Astrocyte (in vitro differentiated cells and primary cell): ENCODE measurements around the gene KMT2C. TPM values are rescaled to one million over a fixed set of nuclear protein-coding genes. Genes with fewer than 3 reads are reported as not detected.

Source experiments
- DNase-seq: peaks from one replicate; pipeline ENCODE4 v3.0.0-alpha.2; 2010; ENCODE audit warnings: low read depth
- FAIRE-seq: peaks from 2 replicates; lab custom pipeline; 2011; peaks lifted over from hg19 to GRCh38; lab: Jason Lieb, UNC
- H2AFZ ChIP-seq: 2 replicates; pipeline ENCODE4 v1.6.0; 2012; ENCODE audit warnings: low read depth, low read length, inconsistent platforms
- H3K27ac ChIP-seq: 2 replicates; pipeline ENCODE4 v1.5.1; 2011; ENCODE audit warnings: low read depth, low read length, inconsistent platforms
- H3K27me3 ChIP-seq: 2 replicates; pipeline ENCODE4 v1.6.0; 2011; ENCODE audit warnings: low read length, inconsistent platforms; ENCODE audit not compliant: insufficient read depth
- H3K36me3 ChIP-seq: 2 replicates; pipeline ENCODE4 v1.5.1; 2011; ENCODE audit warnings: low read length, inconsistent platforms; ENCODE audit not compliant: insufficient read depth
- H3K4me1 ChIP-seq: 2 replicates; pipeline ENCODE4 v1.5.1; 2011; ENCODE audit warnings: low read length, inconsistent platforms; ENCODE audit not compliant: insufficient read depth
- H3K4me2 ChIP-seq: 2 replicates; pipeline ENCODE4 v1.6.0; 2012; ENCODE audit warnings: low read length, inconsistent platforms
- H3K4me3 ChIP-seq: 2 replicates; pipeline ENCODE4 v1.5.1; 2011; ENCODE audit warnings: low read depth, mild to moderate bottlenecking, low read length, inconsistent platforms; ENCODE audit not compliant: insufficient read depth
- H3K79me2 ChIP-seq: 2 replicates; pipeline ENCODE4 v1.6.0; 2012; ENCODE audit warnings: mild to moderate bottlenecking, low read length, inconsistent platforms; ENCODE audit not compliant: insufficient read depth
- H3K9ac ChIP-seq: 2 replicates; pipeline ENCODE4 v1.6.0; 2012; ENCODE audit warnings: mild to moderate bottlenecking, low read length, inconsistent platforms
- H3K9me3 ChIP-seq: 2 replicates; pipeline ENCODE4 v1.5.1; 2012; ENCODE audit warnings: low read depth, mild to moderate bottlenecking, low read length, inconsistent platforms; ENCODE audit not compliant: insufficient read depth
- H4K20me1 ChIP-seq: 2 replicates; pipeline ENCODE4 v1.6.0; 2012; ENCODE audit warnings: low read length, inconsistent platforms; ENCODE audit not compliant: insufficient read depth
- H3K27ac Mint-ChIP-seq: one replicate; pipeline ENCODE4 v1.8.0; 2021; ENCODE audit warnings: mild to moderate bottlenecking, mixed read lengths; ENCODE audit not compliant: unreplicated experiment
- H3K27me3 Mint-ChIP-seq: one replicate; pipeline ENCODE4 v1.8.0; 2021; ENCODE audit warnings: low read depth, mixed read lengths; ENCODE audit not compliant: unreplicated experiment
- H3K36me3 Mint-ChIP-seq: one replicate; pipeline ENCODE4 v1.8.0; 2021; ENCODE audit warnings: low read depth, mixed read lengths; ENCODE audit not compliant: unreplicated experiment
- H3K4me1 Mint-ChIP-seq: one replicate; pipeline ENCODE4 v1.8.0; 2021; ENCODE audit warnings: low read depth, mixed read lengths; ENCODE audit not compliant: unreplicated experiment
- H3K4me3 Mint-ChIP-seq: one replicate; pipeline ENCODE4 v1.8.0; 2021; ENCODE audit warnings: mild to moderate bottlenecking, moderate library complexity, mixed read lengths; ENCODE audit not compliant: unreplicated experiment
- H3K9me3 Mint-ChIP-seq: one replicate; pipeline ENCODE4 v1.8.0; 2021; ENCODE audit warnings: mild to moderate bottlenecking, mixed read lengths; ENCODE audit not compliant: unreplicated experiment
- CTCF ChIP-seq: IDR thresholded peaks from 2 replicates; pipeline ENCODE4 v1.5.1; 2011; ENCODE audit warnings: low read depth, mild to moderate bottlenecking, inconsistent platforms, low read length, moderate library complexity; ENCODE audit not compliant: insufficient read depth
- EZH2 ChIP-seq: IDR thresholded peaks from 2 replicates; pipeline ENCODE4 v1.6.1; 2012; ENCODE audit warnings: mild to moderate bottlenecking, low read length, inconsistent platforms; ENCODE audit not compliant: insufficient read depth
- total RNA-seq: library from RNA; stranded (reverse); gene quantifications from 2 replicates; pipeline ENCODE4 v1.2.1, GENCODE V29; 2021

Gene KMT2C
- total RNA-seq, 1 donor from 2014 or later = 59.0 TPM

GRCh38 chr7:152130658-152131590 lies 304.9 kb downstream of the KMT2C start:
- peaks cover 1% of the 10 kb centered on the region for H3K4me1 Mint-ChIP-seq
- no peaks in the 10 kb centered on the region for H3K79me2 ChIP-seq
- no peak overlapping the region for H3K4me2 ChIP-seq
- H3K27me3 ChIP-seq = no peaks in the 10 kb centered on the region
- no peak overlapping the region for H3K27ac ChIP-seq
- no peaks in the 10 kb centered on the region for H3K27me3 Mint-ChIP-seq
- H3K27ac Mint-ChIP-seq = no peak overlapping the region
- H4K20me1 ChIP-seq = no peaks in the 10 kb centered on the region
- H3K9me3 ChIP-seq = peaks cover 11% of the 10 kb centered on the region
- H3K4me3 Mint-ChIP-seq = no peak overlapping the region
- peaks cover 34% of the 10 kb centered on the region for H3K36me3 Mint-ChIP-seq
- no peak overlapping the region for H3K9ac ChIP-seq
- TF ChIP-seq CTCF (no peak), EZH2 (no peak)
- H3K9me3 Mint-ChIP-seq = peaks cover 8% of the 10 kb centered on the region
- DNase-seq (no peak), FAIRE-seq (no peak)
- peaks cover 2% of the 10 kb centered on the region for H3K4me1 ChIP-seq
- H3K36me3 ChIP-seq = peaks cover 24% of the 10 kb centered on the region
- H2AFZ ChIP-seq = no peak overlapping the region
- no peak overlapping the region for H3K4me3 ChIP-seq

- Histone ChIP-seq H3K9ac (no peak overlapping the region), H3K36me3 (peaks cover 31% of the 10 kb centered on the region), H3K9me3 (peaks cover 11% of the 10 kb centered on the region), H4K20me1 (no peaks in the 10 kb centered on the region), H3K79me2 (no peaks in the 10 kb centered on the region), H2AFZ (no peak overlapping the region), H3K4me1 (no peaks in the 10 kb centered on the region), H3K27ac (no peak overlapping the region), H3K27me3 (no peaks in the 10 kb centered on the region), H3K4me2 (no peak overlapping the region), H3K4me3 (no peak overlapping the region)
- Mint-ChIP-seq H3K4me3 (no peak overlapping the region), H3K36me3 (peaks cover 42% of the 10 kb centered on the region), H3K9me3 (peaks cover 13% of the 10 kb centered on the region), H3K27me3 (no peaks in the 10 kb centered on the region), H3K27ac (no peak overlapping the region), H3K4me1 (peaks cover 1% of the 10 kb centered on the region)
- no peak for DNase-seq
- TF ChIP-seq CTCF (no peak), EZH2 (no peak)
- FAIRE-seq = no peak
These were observed 306.1 kb downstream of the KMT2C start for GRCh38 chr7:152129682-152130081.
